Measurements from ENCODE around the gene CASQ1.

The CASQ1 gene

GRCh38 chr1:160189649-160190625, at the start of gene CASQ1:
CASQ1 (plus strand) TSS chr1:160190575; CDS start chr1:160190752, 177 bp downstream.
- no peak for DNase-seq

GRCh38 chr1:160143695-160144094, 46.7 kb upstream of the CASQ1 start:
- DNase-seq, result no peak

DNA sequence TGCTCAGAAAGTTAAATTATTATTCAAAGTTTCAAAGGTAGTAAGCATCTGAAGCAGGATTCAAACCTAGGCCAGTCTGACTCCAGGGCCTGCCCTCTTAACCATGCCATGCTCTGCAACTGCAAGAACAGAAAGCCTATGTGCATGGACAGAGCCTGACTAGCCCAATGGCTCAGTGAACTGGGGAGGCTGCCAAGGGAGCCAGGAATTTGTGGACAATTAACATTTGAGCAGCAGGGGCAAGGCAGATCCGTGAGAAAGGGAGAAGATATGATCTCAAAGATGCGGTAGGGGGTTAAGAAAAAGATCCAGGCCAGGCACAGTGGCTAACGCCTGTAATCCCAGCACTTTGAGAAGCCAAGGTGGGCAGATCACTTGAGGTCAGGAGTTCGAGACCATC, 45.5 kb upstream of the CASQ1 start:
- no peak for DNase-seq

DNA sequence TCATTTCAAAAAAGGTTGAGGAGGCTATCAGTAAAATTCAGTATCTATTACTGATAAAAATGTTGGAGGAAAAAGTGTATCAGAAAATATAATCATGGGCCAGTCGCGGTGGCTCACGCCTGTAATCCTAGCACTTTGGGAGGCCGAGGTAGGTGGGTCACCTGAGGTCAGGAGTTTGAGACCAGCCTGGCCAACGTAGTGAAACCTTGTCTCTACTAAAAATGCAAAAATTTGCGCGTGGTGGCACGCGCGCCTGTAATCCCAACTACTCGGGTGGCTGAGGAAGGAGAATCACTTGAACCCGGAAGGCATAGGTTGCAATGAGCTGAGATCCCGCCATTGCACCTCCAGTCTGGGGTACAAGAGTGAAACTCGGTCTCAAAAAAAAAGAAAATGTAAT, 44.3 kb upstream of the CASQ1 start:
- DNase-seq, result no peak

GRCh38 chr1:160148121-160148520, 42.3 kb upstream of the CASQ1 start:
- no peak for DNase-seq

GRCh38 chr1:160149233-160149632, 41.1 kb upstream of the CASQ1 start:
- DNase-seq, result no peak

- DNase-seq, result no peak
Observed at GRCh38 chr1:160149716-160150115, 40.7 kb upstream of the CASQ1 start.

- DNase-seq, result no peak
Observed at GRCh38 chr1:160151303-160151702, 39.1 kb upstream of the CASQ1 start, which contains the start of gene ATP1A4. ATP1A4 (plus strand) TSS chr1:160151603; CDS start chr1:160152041, 438 bp downstream.

- no peak for DNase-seq
Observed at GRCh38 chr1:160154790-160155189, 35.6 kb upstream of the CASQ1 start.

DNA sequence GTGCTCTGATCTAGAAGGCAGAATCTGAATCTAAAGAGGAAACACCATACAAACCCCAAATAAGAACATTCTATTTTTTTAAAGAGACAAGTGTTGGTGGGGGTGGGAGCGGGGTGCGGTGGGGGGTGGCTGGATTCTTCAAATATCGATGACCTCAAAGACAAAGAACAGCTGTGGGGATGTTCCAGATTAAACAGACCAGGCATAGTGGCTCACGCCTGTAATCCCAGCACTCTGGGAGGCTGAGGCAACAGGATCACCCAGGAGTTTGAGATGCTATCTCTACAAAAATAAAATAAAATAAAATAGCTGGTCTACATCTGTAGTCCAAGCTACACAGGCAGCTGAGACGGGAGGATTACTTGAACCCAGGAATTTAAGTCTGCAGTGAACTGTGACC, 34.0 kb upstream of the CASQ1 start:
- DNase-seq, result no peak

GRCh38 chr1:160157174-160157573, 33.2 kb upstream of the CASQ1 start:
- DNase-seq, result no peak

GRCh38 chr1:160158031-160158430, 32.3 kb upstream of the CASQ1 start:
- no peak for DNase-seq

DNA sequence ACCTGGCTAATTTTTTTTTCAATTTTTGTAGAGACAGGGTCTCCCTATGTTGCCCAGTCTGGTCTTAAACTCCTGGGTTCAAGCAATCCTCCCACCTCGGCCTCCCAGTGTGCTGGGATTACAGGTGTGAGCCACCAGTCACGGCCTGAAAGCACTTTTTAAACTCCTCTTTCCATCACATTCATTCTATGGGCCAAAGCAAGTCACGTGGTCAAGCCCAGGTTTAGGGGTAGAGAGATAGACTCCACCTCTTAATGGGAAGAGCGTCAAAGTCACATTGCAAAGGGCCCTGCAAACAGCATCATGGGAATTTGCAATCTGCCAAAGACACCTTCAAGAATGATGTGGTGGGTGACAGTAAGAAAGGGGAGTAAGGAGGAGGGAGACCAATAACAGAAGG, 31.8 kb upstream of the CASQ1 start:
- DNase-seq, result no peak

DNA sequence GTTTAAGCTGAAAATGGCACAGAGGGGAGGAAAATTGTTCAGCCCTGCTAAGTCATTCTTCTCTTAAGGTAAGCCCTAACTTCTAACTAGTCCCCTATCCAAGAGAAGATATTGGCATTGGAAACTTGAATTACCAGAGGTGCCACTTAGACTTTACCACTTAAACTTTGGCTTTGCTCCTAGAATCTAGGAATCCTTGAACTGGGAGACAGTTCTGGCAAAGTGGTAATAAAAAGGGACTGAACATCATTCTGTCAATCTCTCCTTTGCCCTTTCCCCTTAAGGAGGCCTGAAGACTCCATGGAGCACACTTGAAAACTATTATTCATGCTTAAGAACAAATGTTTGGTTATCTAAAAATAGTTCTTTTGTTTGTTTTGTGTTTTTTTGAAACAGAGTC, 30.5 kb upstream of the CASQ1 start:
- DNase-seq, result no peak

- no peak for DNase-seq
Observed at GRCh38 chr1:160161965-160162705, 28.2 kb upstream of the CASQ1 start.

- no peak for DNase-seq
Observed at GRCh38 chr1:160162931-160163330, 27.4 kb upstream of the CASQ1 start.

GRCh38 chr1:160163615-160164014, 26.8 kb upstream of the CASQ1 start:
- DNase-seq, result no peak

GRCh38 chr1:160164121-160164520, 26.3 kb upstream of the CASQ1 start:
- DNase-seq, result no peak

- no peak for DNase-seq
Observed at GRCh38 chr1:160166166-160166868, 24.1 kb upstream of the CASQ1 start.

DNA sequence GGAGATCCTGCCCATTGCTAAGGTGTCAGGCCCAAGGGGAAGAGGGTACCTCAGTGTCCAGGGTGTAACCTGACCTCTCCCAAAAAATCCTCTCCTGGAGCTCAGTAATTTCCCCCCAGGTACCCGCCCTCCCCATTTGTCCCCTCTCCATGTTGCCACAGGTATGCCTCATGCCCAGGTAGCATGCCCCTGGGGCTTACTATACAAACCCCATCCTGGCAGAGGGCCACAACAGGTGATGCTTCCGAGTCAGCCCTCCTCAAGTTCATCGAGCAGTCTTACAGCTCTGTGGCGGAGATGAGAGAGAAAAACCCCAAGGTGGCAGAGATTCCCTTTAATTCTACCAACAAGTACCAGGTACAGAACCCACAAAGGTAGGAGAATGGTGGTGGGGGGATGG, 23.3 kb upstream of the CASQ1 start:
- DNase-seq, result no peak

- DNase-seq, result no peak
Observed at GRCh38 chr1:160167580-160167979, 22.8 kb upstream of the CASQ1 start.

DNA sequence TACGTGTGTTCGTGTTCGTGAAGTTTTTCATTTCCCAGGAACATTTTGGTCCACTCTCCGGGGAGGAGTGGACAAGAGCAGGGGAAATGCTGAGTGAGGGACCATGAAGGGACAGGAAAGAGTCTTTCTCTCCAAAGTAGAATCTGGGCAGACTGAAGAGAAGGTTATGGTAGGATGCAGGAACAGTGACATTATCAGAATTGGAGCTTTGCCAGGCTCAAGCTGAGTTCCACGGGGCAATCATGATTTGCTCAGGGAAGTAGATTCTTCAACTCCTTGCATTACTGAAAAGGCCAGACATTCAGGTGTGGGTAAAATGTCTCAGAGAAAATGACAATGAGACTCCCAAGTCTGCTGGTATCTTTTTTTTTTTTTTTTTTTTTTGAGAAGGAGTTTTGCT, 22.4 kb upstream of the CASQ1 start:
- no peak for DNase-seq
